B cell (primary cell): Measurements from ENCODE around the gene ZBTB5. TPM values are rescaled to one million over a fixed set of nuclear protein-coding genes. Genes with fewer than 3 reads are reported as not detected.

ENCODE experiments used
- ATAC-seq: fragments of 200-7000 bp; cut with Tn5 transposase; one replicate; pipeline ENCODE4 v1.10.0; 2021; ENCODE audit warnings: low read depth, mild to moderate bottlenecking, moderate number of reproducible peaks, moderate library complexity
- CTCF ChIA-PET: fragments of 350-600 bp; sonication (Branson Sonifier 250); formaldehyde crosslinking; loops from one replicate; lab custom pipeline; 2021; ENCODE audit warnings: antibody characterized with exemption, inconsistent platforms; lab: Charles Lee
- POLR2A ChIA-PET: fragments of 350-600 bp; sonication (Branson Sonifier 250); formaldehyde crosslinking; loops from one replicate; lab custom pipeline; 2021; ENCODE audit warnings: antibody characterized with exemption; lab: Charles Lee
- DNase-seq: peaks from one replicate; pipeline ENCODE4 v3.0.0; 2013
- H2AFZ ChIP-seq: 2 replicates; pipeline ENCODE4 v1.6.1; 2012; ENCODE audit warnings: mild to moderate bottlenecking, low read depth, low read length; ENCODE audit not compliant: insufficient read depth, poor library complexity, severe bottlenecking
- H3K27ac ChIP-seq, 2 donors: 1 replicate in 1 of 2; 2 replicates in 1 of 2; pipeline ENCODE4 v1.5.1; 2012 to 2013; ENCODE audit warnings: low read length in 2 of 2, mild to moderate bottlenecking in 2 of 2, moderate library complexity in 1 of 2
- H3K27me3 ChIP-seq, 4 experiments: fragments of 200-600 bp in 1 of 4; sonication (generic) in 1 of 4; replicated peaks in 1 of 4; 1 replicate in 2 of 4; 2 replicates in 2 of 4; pipeline versions ENCODE4 v1.6.1 to v1.7.0; 2013 to 2016; ENCODE audit warnings: low read length in 3 of 4, mild to moderate bottlenecking in 2 of 4, mixed read lengths in 1 of 4, moderate library complexity in 1 of 4; ENCODE audit not compliant: insufficient read depth in 4 of 4, control insufficient read depth in 3 of 4; ENCODE audit errors: control extremely low read depth in 1 of 4
- H3K36me3 ChIP-seq, 2 experiments: replicated peaks in 1 of 2; 1 replicate in 1 of 2; 2 replicates in 1 of 2; pipeline versions ENCODE4 v1.6.1 to v1.7.1; 2013; ENCODE audit warnings: low read length in 1 of 2; ENCODE audit not compliant: insufficient read depth in 2 of 2, control insufficient read depth in 1 of 2; ENCODE audit errors: control extremely low read depth in 1 of 2, extremely low read depth in 1 of 2
- H3K4me1 ChIP-seq, 2 donors: fragments of 200-600 bp in 1 of 2; sonication (generic) in 1 of 2; 1 replicate in 1 of 2; 2 replicates in 1 of 2; pipeline versions ENCODE4 v1.5.1 to v1.6.1; 2013 to 2017; ENCODE audit warnings: low read length in 2 of 2; ENCODE audit not compliant: control insufficient read depth in 2 of 2, insufficient read depth in 2 of 2
- H3K4me2 ChIP-seq: replicated peaks from 2 replicates; pipeline ENCODE3; 2012; ENCODE audit warnings: mild to moderate bottlenecking, low read depth, low read length; ENCODE audit not compliant: poor library complexity, severe bottlenecking
- H3K4me3 ChIP-seq, 5 experiments: fragments of 200-600 bp in 1 of 5; sonication (generic) in 1 of 5; 1 replicate in 3 of 5; 2 replicates in 2 of 5; pipeline versions ENCODE4 v1.5.1 to v1.7.0; 2011 to 2016; ENCODE audit warnings: low read length in 4 of 5, mild to moderate bottlenecking in 4 of 5, low read depth in 2 of 5, control low read depth in 1 of 5, moderate library complexity in 1 of 5; ENCODE audit not compliant: insufficient read depth in 1 of 5; ENCODE audit errors: control extremely low read depth in 1 of 5, extremely low read depth in 1 of 5
- H3K79me2 ChIP-seq: fragments of 200-600 bp; sonication (generic); one replicate; pipeline ENCODE4 v1.6.0; 2016; ENCODE audit warnings: low read length; ENCODE audit not compliant: control insufficient read depth, insufficient read depth
- H3K9ac ChIP-seq: fragments of 200-600 bp; sonication (generic); 2 replicates; pipeline ENCODE4 v1.6.1; 2017; ENCODE audit warnings: mild to moderate bottlenecking, low read length, moderate library complexity
- H3K9me3 ChIP-seq, 3 donors: one replicate each; pipeline versions ENCODE4 v1.6.1 to v1.7.1; 2013; ENCODE audit warnings: low read length in 2 of 3; ENCODE audit not compliant: control insufficient read depth in 2 of 3, insufficient read depth in 1 of 3; ENCODE audit errors: control extremely low read depth in 1 of 3
- H4K20me1 ChIP-seq: 2 replicates; pipeline ENCODE4 v1.6.0; 2012; ENCODE audit warnings: mild to moderate bottlenecking, low read length; ENCODE audit not compliant: insufficient read depth, control insufficient read depth, poor library complexity, severe bottlenecking
- H3K27ac Mint-ChIP-seq: one replicate; pipeline ENCODE4 v1.8.0; 2021; ENCODE audit warnings: mixed read lengths
- H3K27me3 Mint-ChIP-seq: one replicate; pipeline ENCODE4 v1.8.0; 2021; ENCODE audit warnings: mixed read lengths
- H3K4me1 Mint-ChIP-seq: one replicate; pipeline ENCODE4 v1.8.0; 2021; ENCODE audit warnings: mixed read lengths
- H3K4me3 Mint-ChIP-seq: one replicate; pipeline ENCODE4 v1.8.0; 2021; ENCODE audit warnings: mixed read lengths
- H3K9me3 Mint-ChIP-seq: one replicate; pipeline ENCODE4 v1.8.0; 2022; ENCODE audit warnings: mixed read lengths; ENCODE audit not compliant: insufficient read depth
- EZH2 ChIP-seq: IDR thresholded peaks from 2 replicates; pipeline ENCODE4 v1.6.1; 2012; ENCODE audit warnings: borderline replicate concordance, low read depth, mild to moderate bottlenecking, moderate library complexity, low read length; ENCODE audit not compliant: insufficient read depth, poor library complexity, severe bottlenecking
- WGBS: methylation state at CpG from one replicate; pipeline ENCODE4 v1.1.5; 2013; ENCODE audit warnings: missing lambda C conversion rate; ENCODE audit not compliant: insufficient coverage; 5-methylcytosine and 5-hydroxymethylcytosine counted together
- intact Hi-C: fragments of 100-400 bp; cut with micrococcal nuclease; formaldehyde crosslinking; loops from one replicate; pipeline ENCODE4 v1.10.0; 2022
- polyA plus RNA-seq: library from polyadenylated mRNA; depleted of rRNA; stranded (reverse); fragments of >200 nt; gene quantifications from 2 replicates; pipeline ENCODE4 v1.2.3, GENCODE V29; 2012
- total RNA-seq, 2 donors: library from RNA; stranded (reverse); fragments of 120-200 nt in 1 of 2; gene quantifications; 1 replicate in 1 of 2; 2 replicates in 1 of 2; pipeline versions ENCODE4 v1.2.3 to v1.2.4, GENCODE V29; 2013 to 2022
- TF ChIP-seq, protein P1 (sequence below): fragments of 200-600 bp; IDR thresholded peaks from one replicate; pipeline ENCODE4 v1.8.0; 2022; ENCODE audit warnings: antibody characterized with exemption, mild to moderate bottlenecking

Gene ZBTB5
- total and polyA plus RNA-seq, 2 donors (not counting 1 experiment from before 2014, with no cell fraction given), result 12.8 to 27.6 TPM

DNA sequence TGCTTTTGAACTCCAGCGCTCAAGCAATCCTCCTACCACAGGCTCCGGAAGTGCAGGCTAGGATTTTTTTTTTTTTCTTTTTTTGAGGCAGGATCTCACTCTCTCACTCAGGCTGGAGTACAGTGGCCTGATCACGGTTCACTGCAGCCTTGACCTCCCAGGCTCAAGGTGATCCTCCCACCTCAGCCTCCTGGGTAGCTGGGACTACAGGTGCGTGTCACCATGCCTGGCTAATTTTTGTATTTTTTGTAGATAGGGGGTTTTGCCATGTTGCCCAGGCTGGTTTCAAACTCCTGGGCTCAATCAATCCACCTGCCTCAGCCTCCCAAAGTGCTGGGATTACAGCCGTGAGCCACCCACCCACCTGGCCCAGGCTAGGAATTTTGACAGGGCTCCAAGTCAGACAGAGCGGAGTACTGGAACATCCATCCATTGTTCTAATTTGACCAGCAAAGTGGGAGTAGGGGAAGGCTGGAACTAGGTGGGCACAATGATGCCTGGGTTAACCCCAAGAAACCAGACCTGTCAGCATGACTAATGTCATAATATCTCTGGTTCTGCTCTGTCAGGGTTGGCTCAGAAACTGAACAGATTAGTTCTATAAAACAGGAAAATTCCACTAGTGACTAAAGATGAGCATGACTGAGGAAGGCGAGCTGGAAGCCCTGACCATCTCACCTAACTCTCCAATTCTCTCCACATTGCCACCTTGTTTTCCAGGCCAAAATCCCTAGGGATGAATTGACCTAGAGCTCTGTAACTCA is 9.2 kb downstream of the ZBTB5 start:
- no CpG with 5 or more reads among the region's 7 CpGs for WGBS
- H3K4me2 ChIP-seq, result no peak overlapping the region
- no peak overlapping the region for H3K4me3 ChIP-seq
- H3K27me3 ChIP-seq, result no peaks in the 10 kb centered on the region
- H2AFZ ChIP-seq, result no peak overlapping the region
- ChIA-PET CTCF (no interaction called here), POLR2A (no interaction called here)
- H3K79me2 ChIP-seq, result peaks cover 89% of the 10 kb centered on the region
- peaks cover 56% of the 10 kb centered on the region for H3K4me1 Mint-ChIP-seq
- DNase-seq (no peak), ATAC-seq (no peak)
- no peak overlapping the region for H3K4me3 Mint-ChIP-seq
- peaks cover 3 to 9% of the 10 kb centered on the region in 2 experiments for H3K36me3 ChIP-seq
- H3K9me3 Mint-ChIP-seq, result no peaks in the 10 kb centered on the region
- H3K27ac Mint-ChIP-seq, result no peak overlapping the region
- H3K27me3 Mint-ChIP-seq, result no peaks in the 10 kb centered on the region
- peaks cover 0 to 3% of the 10 kb centered on the region in 2 donors for H3K4me1 ChIP-seq
- H3K9me3 ChIP-seq, result peaks cover 0 to 3% (median 0%) of the 10 kb centered on the region in 3 donors
- TF ChIP-seq, protein P1, sequence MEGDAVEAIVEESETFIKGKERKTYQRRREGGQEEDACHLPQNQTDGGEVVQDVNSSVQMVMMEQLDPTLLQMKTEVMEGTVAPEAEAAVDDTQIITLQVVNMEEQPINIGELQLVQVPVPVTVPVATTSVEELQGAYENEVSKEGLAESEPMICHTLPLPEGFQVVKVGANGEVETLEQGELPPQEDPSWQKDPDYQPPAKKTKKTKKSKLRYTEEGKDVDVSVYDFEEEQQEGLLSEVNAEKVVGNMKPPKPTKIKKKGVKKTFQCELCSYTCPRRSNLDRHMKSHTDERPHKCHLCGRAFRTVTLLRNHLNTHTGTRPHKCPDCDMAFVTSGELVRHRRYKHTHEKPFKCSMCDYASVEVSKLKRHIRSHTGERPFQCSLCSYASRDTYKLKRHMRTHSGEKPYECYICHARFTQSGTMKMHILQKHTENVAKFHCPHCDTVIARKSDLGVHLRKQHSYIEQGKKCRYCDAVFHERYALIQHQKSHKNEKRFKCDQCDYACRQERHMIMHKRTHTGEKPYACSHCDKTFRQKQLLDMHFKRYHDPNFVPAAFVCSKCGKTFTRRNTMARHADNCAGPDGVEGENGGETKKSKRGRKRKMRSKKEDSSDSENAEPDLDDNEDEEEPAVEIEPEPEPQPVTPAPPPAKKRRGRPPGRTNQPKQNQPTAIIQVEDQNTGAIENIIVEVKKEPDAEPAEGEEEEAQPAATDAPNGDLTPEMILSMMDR, result no peak
- TF ChIP-seq EZH2, result no peak
- H3K27ac ChIP-seq, result no peak overlapping the region
- peaks cover 60% of the 10 kb centered on the region for H4K20me1 ChIP-seq
- no peak overlapping the region for H3K9ac ChIP-seq
- intact Hi-C loops, result no loop called here

- TF ChIP-seq EZH2, result no peak
- TF ChIP-seq, protein P1, result no peak
- H3K4me3 ChIP-seq, result no peak overlapping the region
- H3K79me2 ChIP-seq, result peaks cover 83% of the 10 kb centered on the region
- H3K9me3 ChIP-seq, result peaks cover 0 to 3% (median 0%) of the 10 kb centered on the region in 3 donors
- no peaks in the 10 kb centered on the region for H3K9me3 Mint-ChIP-seq
- POLR2A ChIA-PET, result no interaction called here
- H2AFZ ChIP-seq, result no peak overlapping the region
- CTCF ChIA-PET, result no interaction called here
- DNase-seq (no peak), ATAC-seq (no peak)
- H3K4me3 Mint-ChIP-seq, result no peak overlapping the region
- H3K4me1 Mint-ChIP-seq, result peaks cover 59% of the 10 kb centered on the region
- peaks cover 0 to 3% of the 10 kb centered on the region in 2 donors for H3K4me1 ChIP-seq
- H3K9ac ChIP-seq, result no peak overlapping the region
- H3K4me2 ChIP-seq, result no peak overlapping the region
- peaks cover 7% of the 10 kb centered on the region in 2 experiments for H3K36me3 ChIP-seq
- no peak overlapping the region for H3K27ac Mint-ChIP-seq
- no peaks in the 10 kb centered on the region for H3K27me3 ChIP-seq
- H3K27me3 Mint-ChIP-seq, result no peaks in the 10 kb centered on the region
- intact Hi-C loops, result no loop called here
- H3K27ac ChIP-seq, result no peak overlapping the region
- H4K20me1 ChIP-seq, result peaks cover 56% of the 10 kb centered on the region
Measured at GRCh38 chr9:37454238-37454637, 11.0 kb downstream of the ZBTB5 start.
